Activated CD4-positive, alpha-beta T cell treated with anti-CD3 and anti-CD28 coated beads, Interleukin-2, Interleukin-4, amounts not matched to agents 100 ng/mL and 50 ng/mL, durations not matched to agents 16 hours and 8 hours (primary cell): ENCODE data around the gene KRTAP5-10.
"Not testable (repeated sequence)": the region's sequence is repeated elsewhere in the genome, so short reads cannot be mapped to it uniquely, and the experiment has no call there.

Experiments
- DNase-seq: peaks from one replicate; pipeline ENCODE4 v3.0.0-alpha.2; 2020; ENCODE audit warnings: low spot score

Gene KRTAP5-10

GRCh38 chr11:71542879-71543777, 22.2 kb upstream of the KRTAP5-10 start:
- DNase-seq: peak; percentile 21

DNA sequence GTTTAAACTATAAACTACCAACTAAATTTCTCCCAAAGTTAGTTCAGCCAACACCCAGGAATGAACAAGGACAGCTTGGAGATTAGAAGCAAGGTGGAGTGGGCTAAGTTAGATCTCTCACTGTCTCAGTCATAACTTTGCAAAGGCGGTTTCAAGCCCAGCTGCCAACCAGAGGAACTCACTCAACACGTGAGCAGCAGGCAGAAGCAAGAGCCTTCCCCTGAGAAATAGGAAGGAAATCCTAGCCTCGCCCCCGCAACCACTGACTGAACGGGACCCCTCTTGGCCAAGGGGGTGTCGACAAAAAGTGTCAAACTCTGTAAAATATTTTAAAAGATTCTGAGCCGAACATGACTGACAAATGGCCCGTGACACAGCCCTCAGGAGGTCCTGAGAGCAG, 21.5 kb upstream of the KRTAP5-10 start:
- no peak for DNase-seq

DNA sequence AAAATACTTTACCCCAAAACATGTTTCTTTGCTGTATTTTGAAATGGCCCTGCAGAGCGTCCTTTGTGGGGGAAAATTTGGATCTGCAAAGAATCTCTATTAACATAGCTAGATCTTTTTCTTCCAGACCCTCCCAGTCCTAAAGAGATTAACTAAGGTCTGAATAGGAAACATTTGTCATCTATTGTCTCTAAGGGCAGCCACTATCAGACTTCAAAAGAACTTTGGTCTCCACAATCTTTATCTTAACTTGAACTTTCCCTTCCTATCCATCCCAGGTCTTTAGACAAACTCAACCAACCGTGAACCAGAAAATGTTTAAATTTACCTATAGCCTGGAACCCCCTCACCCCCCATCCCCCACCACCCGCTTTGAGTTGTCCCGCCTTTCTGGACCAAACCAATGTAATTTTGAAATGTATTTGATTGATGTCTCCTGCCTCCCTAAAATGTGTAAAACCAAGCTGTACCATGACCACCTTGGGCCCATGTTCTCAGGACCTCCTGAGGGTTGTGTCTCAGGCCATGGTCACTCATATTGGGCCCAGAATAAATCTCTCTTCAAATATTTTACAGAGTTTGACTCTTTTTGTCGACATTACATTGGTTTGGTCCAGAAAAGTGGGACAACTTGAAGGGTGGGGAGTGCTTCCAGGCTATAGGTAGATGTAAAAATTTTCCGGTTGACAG, 20.7 kb upstream of the KRTAP5-10 start:
- DNase-seq: no peak

DNA sequence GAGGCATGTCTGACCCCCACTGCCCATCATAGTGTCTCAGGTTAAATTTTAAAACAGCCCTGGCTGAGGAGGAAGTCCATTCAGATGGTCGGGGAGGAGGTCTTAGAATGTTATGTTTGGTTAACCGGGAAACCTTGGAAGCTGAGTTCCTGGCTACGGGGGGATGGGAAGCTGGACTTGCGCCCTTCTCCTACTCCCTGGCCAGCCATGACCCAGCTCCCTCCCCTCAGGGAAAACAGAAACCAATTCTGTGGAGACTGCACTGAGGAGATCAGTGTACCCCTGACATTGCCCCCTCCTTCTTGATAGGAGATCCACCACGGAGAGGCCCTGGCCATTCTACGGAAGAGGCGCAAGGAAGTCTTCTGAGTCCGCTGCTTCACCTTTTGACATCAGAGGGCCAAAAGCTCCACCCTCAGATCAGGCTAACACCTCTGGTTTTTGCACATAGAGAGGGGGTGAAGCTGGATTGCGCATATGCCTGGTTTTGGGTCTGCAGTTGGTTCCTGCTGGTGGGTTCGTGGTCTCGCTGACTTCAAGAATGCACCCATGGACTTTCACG, 19.9 kb upstream of the KRTAP5-10 start:
- DNase-seq: no peak

DNA sequence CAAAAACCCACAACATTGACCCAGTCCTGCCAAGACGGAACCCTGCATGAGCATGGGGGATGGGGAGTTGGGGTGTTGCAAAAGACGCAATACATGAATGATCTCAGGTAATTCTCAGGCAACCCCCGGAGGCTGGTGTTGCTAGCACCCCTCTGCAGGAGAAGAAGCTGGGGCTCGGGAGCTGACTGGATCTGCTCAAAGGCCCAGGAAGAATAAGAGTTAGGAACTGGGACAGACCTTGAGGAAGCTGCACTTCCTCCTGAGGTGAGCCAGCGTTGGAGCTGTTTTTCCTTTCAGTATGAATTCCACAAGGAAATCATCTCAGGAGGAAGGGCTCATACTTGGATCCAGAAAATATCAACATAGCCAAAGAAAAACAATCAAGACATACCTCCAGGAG, 17.2 kb upstream of the KRTAP5-10 start, which contains the start of gene KRTAP5-9:
Gene KRTAP5-9 (plus strand): TSS at position 301 of the 400 bp plus-strand sequence. CDS start 238 bp downstream, outside the sequence.
- no peak for DNase-seq

- no peak for DNase-seq
These were observed 16.6 kb upstream of the KRTAP5-10 start for GRCh38 chr11:71548716-71549151.

DNA sequence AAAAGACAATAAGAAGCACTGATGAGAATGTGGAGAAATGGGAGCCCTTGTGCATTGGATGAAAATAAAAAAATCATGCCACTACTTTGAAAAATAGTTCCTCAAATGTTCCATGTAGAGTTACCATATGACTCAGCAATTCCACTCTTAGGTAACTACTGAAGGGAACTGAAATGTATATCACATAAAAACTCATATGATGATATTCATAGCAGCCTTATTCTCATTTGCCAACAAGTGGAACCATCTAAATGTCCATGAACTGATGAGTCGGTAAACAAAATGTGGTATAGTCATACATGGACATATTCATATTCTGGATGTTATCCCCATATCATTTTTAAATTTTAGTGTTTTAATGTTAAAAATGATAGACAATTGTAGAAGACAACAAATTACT, 13.7 kb upstream of the KRTAP5-10 start:
- no peak for DNase-seq

DNA sequence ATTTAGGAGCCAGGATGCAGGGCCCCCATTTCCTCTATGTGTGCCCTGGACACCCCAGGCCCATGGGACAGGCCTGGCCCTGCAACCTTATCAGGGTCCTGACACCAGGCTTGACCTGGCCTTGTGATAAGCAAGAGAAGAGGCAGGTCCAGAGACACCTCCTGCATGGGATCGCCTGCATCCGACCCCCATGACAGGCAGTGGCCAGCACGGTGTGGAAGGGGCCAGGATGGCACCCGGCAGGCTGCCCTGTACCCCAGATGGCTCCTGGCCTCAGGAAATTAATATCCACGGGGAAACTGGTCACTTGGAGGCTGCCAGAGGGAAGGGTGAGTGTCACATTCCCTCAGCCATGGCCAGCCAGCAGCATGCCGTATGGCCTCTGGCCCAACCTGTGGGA, 10.4 kb upstream of the KRTAP5-10 start:
- DNase-seq: no peak

- no peak for DNase-seq
These were observed 9.9 kb upstream of the KRTAP5-10 start for GRCh38 chr11:71555508-71555907.

DNA sequence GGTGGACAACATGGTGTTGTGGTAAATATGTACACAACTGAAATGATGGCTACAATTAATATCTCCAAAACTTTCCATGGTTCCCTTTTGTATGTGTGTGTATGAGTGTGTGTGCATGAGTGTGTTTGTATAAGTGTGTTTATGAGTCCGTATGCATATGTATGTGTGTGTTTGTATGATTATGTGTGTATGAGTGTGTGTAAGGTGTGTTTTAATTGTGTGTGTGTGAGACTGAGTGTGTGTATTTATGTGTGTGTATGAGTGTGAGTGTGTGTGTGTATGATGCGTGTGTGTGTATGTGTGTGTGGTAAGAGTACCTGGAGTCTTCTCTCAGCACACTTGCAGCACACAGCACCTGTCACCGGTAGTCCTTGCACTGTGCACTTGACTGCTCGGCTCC, 9.3 kb upstream of the KRTAP5-10 start:
- DNase-seq: no peak

GRCh38 chr11:71557257-71557656, 8.1 kb upstream of the KRTAP5-10 start:
- DNase-seq: no peak

DNA sequence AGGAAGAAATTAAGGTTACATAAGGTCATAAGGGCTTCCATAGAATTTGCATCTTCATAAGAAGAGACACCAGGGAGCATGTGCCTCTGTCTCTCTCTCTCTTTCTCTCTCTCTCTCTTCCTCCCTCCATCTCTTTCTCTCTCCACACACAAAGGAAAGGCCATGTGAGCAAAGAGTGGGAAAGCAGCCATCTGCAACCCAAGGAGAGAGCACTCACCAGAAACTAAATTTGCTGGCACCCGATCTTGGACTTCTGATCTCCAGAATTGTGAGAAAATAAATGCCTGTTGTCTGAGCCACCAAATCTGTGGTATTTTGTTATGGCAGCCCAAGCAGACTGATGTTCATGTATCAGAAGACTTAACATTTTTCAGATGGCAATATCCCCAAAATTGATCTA, 6.4 kb upstream of the KRTAP5-10 start:
- DNase-seq: no peak

- DNase-seq: no peak
These were observed 3.2 kb upstream of the KRTAP5-10 start for GRCh38 chr11:71562120-71562519.

GRCh38 chr11:71563406-71563805, 2.0 kb upstream of the KRTAP5-10 start:
- peak; percentile 34 for DNase-seq

DNA sequence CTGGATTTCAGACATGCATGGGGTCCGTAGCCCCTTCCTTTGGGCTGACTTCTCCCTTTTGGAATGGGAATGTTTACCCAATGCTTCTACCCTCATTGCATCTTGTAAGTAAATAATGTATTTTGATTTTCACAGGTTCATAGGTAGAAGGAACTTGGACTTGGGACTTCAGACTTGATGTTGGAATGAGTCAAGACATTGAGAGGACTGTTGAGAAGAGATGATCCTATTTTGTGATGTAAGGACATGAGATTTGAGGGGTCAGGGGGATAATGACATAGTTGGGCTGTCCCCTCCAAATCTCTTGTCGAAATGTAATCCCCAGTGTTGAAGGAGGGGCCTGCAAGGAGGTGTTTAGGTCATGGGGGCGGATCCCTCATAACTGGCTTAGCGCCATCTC, 933 bp upstream of the KRTAP5-10 start:
- no peak for DNase-seq

DNA sequence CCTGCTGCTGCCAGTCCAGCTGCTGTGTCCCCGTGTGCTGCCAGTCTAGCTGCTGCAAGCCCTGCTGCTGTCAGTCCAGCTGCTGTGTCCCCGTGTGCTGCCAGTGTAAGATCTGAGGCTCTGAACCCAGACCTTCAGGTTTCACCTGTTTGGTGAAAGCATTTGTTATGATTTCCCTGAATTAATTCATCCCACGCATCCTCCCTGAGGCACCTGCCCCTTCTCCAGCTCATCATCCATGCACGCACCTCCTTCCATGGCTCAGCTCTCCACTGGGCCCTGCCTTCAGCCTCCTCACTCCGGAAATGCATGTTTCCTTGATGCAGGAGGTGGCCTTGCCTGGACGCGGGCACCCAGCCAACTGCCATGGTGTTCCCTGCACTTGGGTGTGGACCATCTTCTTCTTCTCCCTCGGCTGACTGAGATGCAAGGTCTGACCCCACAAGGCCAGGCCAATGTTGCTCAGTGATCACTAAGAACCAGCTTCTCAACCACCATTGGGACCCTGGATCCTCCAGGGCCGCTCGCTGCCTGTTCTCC, 788 bp downstream of the KRTAP5-10 start:
- no peak for DNase-seq

DNA sequence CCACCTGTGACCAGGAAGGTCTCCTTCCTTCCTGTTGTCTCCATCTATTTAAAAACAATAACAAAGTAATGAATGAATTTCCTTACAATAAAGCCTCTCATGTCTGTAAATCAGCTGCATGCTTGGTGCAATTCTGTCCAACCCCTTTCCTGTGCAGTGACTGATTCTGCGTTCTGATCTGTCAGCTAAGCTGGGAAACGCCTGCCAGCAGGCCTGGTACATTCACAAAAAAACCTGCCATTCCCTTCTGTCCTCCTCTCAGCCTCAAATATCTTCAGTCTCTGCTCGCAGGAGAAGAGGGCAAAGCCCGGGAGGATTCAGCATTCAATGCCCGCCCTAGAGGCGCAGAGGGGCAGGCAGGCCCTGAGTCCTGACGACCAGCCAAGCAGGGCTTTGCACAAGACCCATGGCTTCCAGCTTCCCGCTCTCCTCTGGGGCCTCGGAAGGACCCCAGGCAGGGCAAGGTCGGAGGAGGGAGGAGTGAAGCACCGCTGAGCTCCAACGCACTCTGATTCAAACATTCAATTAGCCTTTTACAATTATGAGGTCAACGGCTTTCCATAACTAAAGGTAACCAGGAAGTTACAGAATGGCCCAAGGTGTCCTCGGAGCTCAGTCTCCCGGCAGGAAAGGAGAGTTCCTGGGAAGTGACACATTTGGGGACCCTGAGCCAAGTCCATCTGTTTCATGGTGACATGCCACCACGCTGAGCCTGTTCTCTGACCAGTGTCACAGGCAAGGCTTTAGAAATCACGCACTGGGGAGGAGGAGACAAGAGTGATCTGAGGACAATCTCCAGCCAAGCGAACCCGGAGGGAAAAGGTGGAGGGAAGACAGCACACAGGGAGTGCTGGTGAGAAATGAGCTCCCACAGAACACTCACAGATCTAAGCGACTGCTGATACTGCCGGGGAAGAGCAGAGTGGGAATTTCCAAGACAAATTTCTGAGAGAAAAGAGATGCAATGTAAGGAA, 1.6 kb downstream of the KRTAP5-10 start:
- DNase-seq: not testable (repeated sequence)

DNA sequence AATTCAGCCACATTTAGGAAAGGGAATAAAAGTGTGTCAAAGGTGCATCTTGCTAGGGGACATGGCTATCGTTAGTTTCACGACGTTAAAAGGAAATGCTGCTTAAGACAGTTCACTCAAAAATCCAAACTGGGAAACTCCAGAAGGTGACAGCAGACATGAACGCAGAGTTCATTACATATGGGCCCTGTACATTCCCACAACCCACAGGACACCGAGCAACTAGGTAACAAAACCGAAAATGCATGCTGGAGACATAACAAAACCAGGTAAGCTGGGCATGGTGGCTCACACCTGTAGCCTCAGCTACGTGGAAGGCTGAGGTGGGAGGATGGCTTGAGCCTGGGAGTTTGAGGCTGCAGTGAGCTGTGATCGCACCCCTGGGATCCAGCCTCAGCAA, 2.3 kb downstream of the KRTAP5-10 start:
- DNase-seq: not testable (repeated sequence)

GRCh38 chr11:71568704-71569349, 3.5 kb downstream of the KRTAP5-10 start:
- no peak for DNase-seq

GRCh38 chr11:71571101-71571850, 5.9 kb downstream of the KRTAP5-10 start:
- DNase-seq: not testable (repeated sequence)
